ENCODE data around the gene NOSTRIN.
"Not testable (repeated sequence)": the region's sequence is repeated elsewhere in the genome, so short reads cannot be mapped to it uniquely, and the experiment has no call there.

The NOSTRIN gene

DNA sequence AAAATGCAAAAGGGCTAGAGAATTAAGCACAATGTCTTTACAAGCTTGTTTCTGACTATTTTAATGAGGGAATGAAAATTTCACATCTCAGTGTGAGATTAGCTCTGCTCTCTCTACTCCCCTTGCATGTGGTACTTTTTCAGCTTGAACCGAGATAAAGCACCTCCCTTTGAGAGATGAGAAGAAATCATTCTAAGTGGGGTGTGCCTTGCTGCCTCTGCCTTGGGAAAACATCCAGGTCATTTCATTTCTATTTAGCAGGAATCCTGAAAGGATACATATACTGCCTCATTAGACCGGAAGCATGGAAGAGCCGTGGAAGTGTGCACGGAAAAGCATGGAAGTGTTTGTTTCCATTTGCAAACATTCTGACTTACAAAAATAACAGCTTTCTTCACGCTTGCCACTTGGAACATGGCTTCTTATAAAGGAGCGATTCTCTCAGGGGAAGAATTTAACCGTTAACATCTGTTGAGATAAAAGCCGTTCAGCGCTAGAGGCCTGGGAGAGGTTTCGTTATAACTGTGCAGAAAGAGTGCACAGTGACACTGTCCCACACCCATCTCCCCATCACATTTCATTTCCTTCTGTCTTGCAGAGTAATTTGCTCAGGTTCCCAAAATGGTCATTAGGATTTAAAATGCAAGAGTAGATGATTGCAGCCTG is 16.7 kb downstream of the NOSTRIN start:
- no peak for DNase-seq (ENCODE audit: low read depth in 2 of 2)

GRCh38 chr2:168819829-168820489 is 17.5 kb downstream of the NOSTRIN start:
- no peak for DNase-seq (ENCODE audit: low read depth in 2 of 2)

DNA sequence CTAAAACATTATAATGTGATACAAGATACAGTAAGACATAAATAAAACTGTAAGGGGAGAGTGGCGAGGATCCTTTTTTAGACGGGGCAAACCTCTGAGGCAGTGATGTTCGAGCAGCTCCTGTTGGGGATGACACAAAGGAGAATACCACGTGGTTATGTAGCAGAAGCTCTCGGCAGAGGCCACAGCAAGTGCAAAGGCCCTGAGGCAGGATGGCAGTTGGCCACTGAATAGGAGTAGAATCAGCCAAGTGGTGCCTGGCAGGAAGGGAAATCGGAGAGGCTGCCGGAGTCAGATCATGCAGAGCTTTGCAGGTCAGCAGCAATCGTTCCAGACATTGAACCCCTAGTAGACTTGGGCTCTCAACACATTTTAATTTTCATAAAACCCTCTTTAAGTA is 19.1 kb downstream of the NOSTRIN start:
- DNase-seq (ENCODE audit: low read depth in 2 of 2) = no peak

DNA sequence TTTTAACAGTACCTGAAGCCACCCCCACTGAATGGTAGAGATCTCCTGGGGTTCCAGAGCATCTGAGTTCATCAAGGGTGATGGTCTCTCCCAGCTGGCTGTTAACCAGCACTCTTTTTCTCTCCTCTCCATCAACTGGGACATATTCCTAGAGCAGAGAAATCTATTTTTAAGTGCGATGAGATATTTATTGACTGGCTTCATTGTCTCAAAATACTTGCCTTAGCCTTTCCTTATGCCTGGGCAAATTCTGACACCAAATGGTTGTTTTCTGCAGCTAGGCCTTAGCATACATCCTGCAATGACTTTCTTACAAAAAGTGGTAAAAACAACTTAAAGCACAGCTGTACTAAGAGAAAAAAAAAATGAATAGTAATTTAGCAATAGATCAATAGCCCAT is 19.6 kb downstream of the NOSTRIN start:
- no peak for DNase-seq (ENCODE audit: low read depth in 2 of 2)

DNA sequence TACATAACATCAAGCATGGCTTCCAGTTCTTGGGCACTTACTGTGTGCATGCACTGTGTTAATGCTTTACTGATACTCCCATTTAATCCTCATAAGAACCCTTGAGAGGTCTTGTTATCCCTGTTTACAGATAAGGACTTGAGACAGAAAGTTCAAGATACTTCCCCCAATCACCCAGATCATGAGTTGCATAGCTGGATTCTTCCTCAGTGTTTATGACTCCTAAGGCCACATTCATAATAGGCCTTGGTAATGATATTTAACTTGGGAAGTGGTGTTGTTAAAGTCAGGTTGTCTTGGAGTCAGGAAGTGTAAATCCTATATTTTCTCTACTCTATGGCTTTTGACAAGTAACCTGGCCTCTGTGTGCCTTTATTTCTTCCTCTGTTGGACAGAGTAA is 22.7 kb downstream of the NOSTRIN start:
- DNase-seq (ENCODE audit: low read depth in 2 of 2) = no peak

DNA sequence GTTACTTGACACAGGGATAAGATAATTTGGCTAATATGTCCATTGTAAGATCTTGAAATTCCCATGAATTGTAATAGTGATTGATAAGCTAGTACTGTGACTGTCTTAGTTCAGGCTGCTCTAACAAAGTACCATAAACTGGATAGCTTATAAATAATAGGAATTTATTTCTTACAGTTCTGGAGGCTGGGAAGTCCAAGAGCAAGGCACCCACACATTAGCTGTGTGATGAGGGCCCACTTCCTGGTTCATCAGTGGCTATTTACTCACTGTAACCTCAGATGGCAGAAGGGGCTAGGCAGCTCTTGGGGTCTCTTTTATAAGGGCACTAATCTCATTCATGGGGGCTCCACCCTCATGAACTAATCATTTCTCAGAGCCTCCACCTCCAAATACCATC is 28.5 kb downstream of the NOSTRIN start:
- DNase-seq (ENCODE audit: low read depth in 2 of 2) = no peak

- DNase-seq (ENCODE audit: low read depth in 2 of 2) = no peak
These were observed 29.2 kb downstream of the NOSTRIN start for GRCh38 chr2:168831662-168832061.

GRCh38 chr2:168835969-168836368 is 33.5 kb downstream of the NOSTRIN start:
- no peak for DNase-seq (ENCODE audit: low read depth in 2 of 2)

DNA sequence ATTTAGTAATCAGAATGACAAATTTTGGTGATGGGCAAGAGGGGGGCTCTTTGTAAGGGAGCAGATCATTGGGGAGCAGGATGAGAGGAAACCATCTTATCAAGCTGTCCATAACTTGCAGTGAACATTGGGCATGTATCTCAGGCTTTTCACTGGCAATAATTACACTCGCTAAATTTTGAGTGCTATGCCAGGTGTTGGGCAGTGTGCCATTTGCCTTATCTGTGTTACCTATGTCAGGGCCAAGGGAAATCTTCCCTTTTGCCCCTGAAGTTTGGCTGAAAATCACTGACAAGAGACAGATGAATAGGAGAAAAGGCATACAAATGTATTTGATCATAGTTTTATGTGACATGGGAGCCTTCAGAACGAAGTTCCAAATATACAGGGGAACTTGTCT is 39.0 kb downstream of the NOSTRIN start:
- no peak for DNase-seq (ENCODE audit: low read depth in 2 of 2)

GRCh38 chr2:168843253-168843652 is 40.8 kb downstream of the NOSTRIN start:
- no peak for DNase-seq (ENCODE audit: low read depth in 2 of 2)

DNA sequence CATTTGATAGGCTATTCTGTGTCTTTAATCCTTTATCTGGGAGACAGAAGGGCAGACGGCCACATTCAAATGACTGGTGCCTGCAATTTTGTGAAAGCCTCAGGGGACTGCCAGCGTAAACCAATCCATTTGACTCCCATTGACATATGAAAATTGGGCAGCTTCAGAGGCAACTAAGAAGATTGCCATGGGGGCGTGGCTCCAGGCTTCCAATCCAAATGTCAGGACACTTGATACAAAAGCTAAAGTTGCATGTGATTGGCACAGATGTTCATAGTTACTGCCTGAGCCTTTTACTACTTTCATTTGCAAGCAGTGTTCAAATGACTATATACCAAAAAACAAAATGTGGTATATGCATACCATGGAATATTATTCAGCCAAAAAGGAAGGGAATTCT is 45.8 kb downstream of the NOSTRIN start:
- DNase-seq (ENCODE audit: low read depth in 2 of 2) = no peak

GRCh38 chr2:168849610-168850009 is 47.2 kb downstream of the NOSTRIN start:
- DNase-seq (ENCODE audit: low read depth in 2 of 2) = no peak

DNA sequence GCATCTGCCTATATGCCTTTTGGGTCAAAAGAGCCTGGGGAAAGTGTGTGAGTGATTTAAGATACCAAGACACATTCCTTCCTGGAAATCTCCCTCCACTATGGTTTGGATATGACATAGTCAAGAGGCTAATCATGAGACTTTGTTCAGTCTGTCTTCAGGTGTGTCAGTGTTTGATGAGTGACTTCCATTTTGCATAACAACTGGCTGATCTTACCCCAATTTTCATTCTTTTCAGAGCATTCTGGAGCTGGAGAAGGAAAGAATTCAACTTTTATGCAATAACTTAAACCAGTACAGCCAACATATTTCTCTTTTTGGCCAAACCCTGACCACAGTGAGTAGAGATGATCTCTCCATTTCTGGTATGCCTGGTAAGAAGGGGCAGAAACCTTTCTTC is 48.4 kb downstream of the NOSTRIN start:
- DNase-seq (ENCODE audit: low read depth in 2 of 2) = no peak

GRCh38 chr2:168851674-168852320 is 49.4 kb downstream of the NOSTRIN start:
- no peak for DNase-seq (ENCODE audit: low read depth in 2 of 2)

GRCh38 chr2:168852481-168852880 is 50.0 kb downstream of the NOSTRIN start:
- no peak for DNase-seq (ENCODE audit: low read depth in 2 of 2)

GRCh38 chr2:168853471-168853870 is 51.0 kb downstream of the NOSTRIN start:
- no peak for DNase-seq (ENCODE audit: low read depth in 2 of 2)

GRCh38 chr2:168854651-168855050 is 52.2 kb downstream of the NOSTRIN start:
- no peak for DNase-seq (ENCODE audit: low read depth in 2 of 2)

DNA sequence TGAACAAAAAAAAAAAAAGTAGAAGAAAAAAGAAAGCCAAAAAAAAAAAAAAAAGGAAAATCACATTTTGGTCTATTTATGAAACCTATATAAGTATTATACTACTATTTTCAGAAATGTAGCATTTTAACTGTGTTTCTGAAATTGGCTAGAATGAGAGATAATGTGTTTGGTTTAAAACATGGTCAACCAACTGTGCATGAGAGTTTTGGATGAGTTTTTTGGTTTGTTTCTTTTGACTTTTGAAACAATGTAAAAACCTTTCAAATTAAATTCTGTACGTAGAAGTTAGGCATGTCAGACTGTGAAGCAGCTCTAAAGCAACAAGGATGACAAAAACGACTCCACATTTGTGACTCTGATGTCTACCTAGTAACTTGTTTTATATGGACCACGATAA is 53.2 kb downstream of the NOSTRIN start:
- DNase-seq (ENCODE audit: low read depth in 2 of 2) = no peak

- no peak for DNase-seq (ENCODE audit: low read depth in 2 of 2)
These were observed 55.7 kb downstream of the NOSTRIN start for GRCh38 chr2:168858146-168858545.

- not testable (repeated sequence) for DNase-seq (ENCODE audit: low read depth in 2 of 2)
These were observed 64.7 kb downstream of the NOSTRIN start for GRCh38 chr2:168867164-168867563.

DNA sequence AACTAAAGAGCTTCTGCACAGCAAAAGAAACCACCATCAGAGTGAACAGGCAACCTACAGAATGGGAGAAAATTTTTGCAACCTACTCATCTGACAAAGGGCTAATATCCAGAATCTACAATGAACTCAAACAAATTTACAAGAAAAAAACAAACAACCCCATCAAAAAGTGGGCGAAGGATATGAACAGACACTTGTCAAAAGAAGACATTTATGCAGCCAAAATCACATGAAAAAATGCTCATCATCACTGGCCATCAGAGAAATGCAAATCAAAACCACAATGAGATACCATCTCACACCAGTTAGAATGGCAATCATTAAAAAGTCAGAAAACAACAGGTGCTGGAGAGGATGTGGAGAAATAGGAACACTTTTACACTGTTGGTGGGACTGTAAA is 67.9 kb downstream of the NOSTRIN start:
- not testable (repeated sequence) for DNase-seq (ENCODE audit: low read depth in 2 of 2)

DNA sequence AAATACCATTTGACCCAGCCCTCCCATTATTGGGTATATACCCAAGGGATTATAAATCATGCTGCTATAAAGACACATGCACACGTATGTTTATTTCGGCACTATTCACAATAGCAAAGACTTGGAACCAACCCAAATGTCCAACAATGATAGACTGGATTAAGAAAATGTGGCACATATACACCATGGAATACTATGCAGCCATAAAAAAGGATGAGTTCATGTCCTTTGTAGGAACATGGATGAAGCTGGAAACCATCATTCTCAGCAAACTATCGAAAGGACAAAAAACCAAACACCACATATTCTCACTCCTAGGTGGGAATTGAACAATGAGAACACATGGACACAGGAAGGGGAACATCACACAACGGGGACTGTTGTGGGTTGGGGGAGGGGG is 68.4 kb downstream of the NOSTRIN start:
- DNase-seq (ENCODE audit: low read depth in 2 of 2) = not testable (repeated sequence)

GRCh38 chr2:168874368-168875054 is 72.1 kb downstream of the NOSTRIN start:
- no peak for DNase-seq (ENCODE audit: low read depth in 2 of 2)

Measured in stimulated activated CD4-positive, alpha-beta T cell treated with anti-CD3 and anti-CD28 coated beads, Interleukin-1b, Interleukin-23, amount 100 ng/mL, for 4 hours (primary cell).